ENCODE data around the gene AP4S1. TPM values are rescaled to one million over a fixed set of nuclear protein-coding genes. Genes with fewer than 3 reads are reported as not detected.
"Not testable (repeated sequence)": the region's sequence is repeated elsewhere in the genome, so short reads cannot be mapped to it uniquely, and the experiment has no call there.

The AP4S1 gene, protein sequence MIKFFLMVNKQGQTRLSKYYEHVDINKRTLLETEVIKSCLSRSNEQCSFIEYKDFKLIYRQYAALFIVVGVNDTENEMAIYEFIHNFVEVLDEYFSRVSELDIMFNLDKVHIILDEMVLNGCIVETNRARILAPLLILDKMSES
- polyA plus RNA-seq (2013): 17.5 TPM

DNA sequence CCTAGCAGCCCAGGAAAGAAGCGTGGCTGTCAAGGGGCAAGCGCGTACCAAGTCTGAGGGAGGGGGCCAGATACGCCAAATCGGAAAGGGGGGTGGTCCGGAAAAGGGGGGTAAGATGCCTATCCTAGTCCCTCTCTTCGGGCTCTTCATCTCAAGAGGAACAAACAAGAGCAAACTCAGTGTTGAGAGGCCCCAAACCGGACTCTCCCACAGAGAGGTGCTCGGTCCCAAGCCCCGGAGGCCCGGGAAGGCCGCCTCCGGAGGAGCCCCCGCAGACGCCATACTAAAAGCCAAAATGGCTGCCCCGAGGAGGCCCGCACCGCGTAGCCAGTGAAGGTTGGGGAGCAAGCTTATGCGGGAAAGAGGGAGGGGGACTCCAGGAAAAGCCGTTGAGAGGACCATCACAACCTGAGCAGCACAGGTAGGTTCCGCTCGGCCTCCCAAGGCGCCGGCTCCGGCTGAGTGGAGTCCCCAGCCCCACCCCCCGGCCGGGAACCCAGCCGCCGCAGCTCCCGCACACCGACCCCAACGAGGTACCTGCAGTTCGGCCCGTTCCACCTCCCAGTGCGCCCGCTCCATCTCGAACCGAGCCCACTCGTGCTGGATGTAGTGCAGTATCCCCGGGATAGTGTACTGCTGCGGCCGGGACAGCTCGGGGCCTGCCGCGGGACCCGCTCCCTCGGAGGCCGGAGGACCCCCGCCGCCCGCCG is at the start of gene AP4S1:
TSS of gene AP4S1 (plus strand) at position 283 of the 710 bp plus-strand sequence. CDS start 40,548 bp downstream, outside the sequence.
- CTCF ChIA-PET: interaction anchor here (0.8 to 1.6 kb wide), 3 partner anchors 12 to 75 kb away, joined by 3 to 5 read pairs (median 4); no protein-coding TSS in a partner anchor
- Histone ChIP-seq H3K36me3 (ENCODE audit: control insufficient read depth in 4 of 4, insufficient read depth in 4 of 4, low read length in 3 of 4) (peaks cover 4 to 16% (median 8%) of the 10 kb centered on the region in 4 experiments), H3K27ac (ENCODE audit: insufficient read depth in 1 of 2, low read depth in 1 of 2, low read length in 2 of 2, poor library complexity in 1 of 2, severe bottlenecking in 2 of 2) (peak within 1 kb of the TSS; percentile 89 to 96), H3K4me1 (ENCODE audit: control extremely low read depth in 1 of 4, control insufficient read depth in 4 of 4, insufficient read depth in 4 of 4, low read length in 3 of 4) (peaks cover 17 to 55% (median 21%) of the 10 kb centered on the region in 4 experiments), H3K4me3 (ENCODE audit: control insufficient read depth in 1 of 7, extremely low read depth in 1 of 7, insufficient read depth in 4 of 7, low read depth in 2 of 7, low read length in 6 of 7) (peak within 1 kb of the TSS; percentile 84 to 99 (median 98)), H3K27me3 (replicated peaks in 2 of 5; ENCODE audit: control insufficient read depth in 4 of 5, insufficient read depth in 5 of 5, low read length in 4 of 5) (no peaks in the 10 kb centered on the region), H3K9me3 (ENCODE audit: control extremely low read depth in 1 of 5, control insufficient read depth in 4 of 5, insufficient read depth in 2 of 5, low read depth in 1 of 5, low read length in 4 of 5) (no peaks in the 10 kb centered on the region)
- peak; percentile 32 to 63 (median 50) for DNase-seq
- WGBS (ENCODE audit: insufficient coverage): 0% methylated on average over 43 of the region's 53 CpGs
- POLR2A ChIA-PET: interaction anchor here (0.6 to 2.1 kb wide), 6 partner anchors 9 to 84 kb away, joined by 3 to 8 read pairs (median 6); no protein-coding TSS in a partner anchor

GRCh38 chr14:30977752-30978151 is 47.7 kb upstream of the AP4S1 start:
- no peak for DNase-seq

DNA sequence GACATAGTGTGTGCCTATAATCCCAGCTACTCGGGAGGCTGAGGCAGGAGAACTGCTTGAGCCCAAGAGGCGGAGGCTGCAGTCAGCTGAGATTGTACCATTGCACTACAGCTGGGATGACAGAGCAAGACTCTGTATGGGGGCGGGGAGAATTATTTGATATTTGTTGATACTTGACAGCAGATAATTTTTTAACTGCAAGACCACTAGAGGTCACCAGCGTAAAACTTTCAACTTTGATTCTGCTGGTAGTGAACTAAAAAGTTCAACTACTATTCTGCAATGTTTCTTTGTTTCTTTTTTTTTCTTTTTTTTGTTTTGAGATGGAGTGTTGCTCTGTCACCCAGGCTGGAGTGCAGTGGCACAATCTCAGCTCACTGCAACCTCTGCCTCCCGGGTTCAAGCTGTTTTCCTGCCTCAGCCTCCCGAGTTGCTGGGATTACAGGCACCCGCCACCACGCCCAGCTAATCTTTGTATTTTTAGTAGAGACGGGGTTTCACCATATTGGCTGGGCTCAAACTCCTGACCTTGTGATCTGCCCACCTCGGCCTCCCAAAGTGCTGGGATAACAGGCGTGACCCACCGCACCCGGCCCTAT is 45.2 kb upstream of the AP4S1 start:
- H3K27ac ChIP-seq (ENCODE audit: insufficient read depth in 1 of 2, low read depth in 1 of 2, low read length in 2 of 2, poor library complexity in 1 of 2, severe bottlenecking in 2 of 2); H3K9me3 ChIP-seq (ENCODE audit: control extremely low read depth in 1 of 5, control insufficient read depth in 4 of 5, insufficient read depth in 2 of 5, low read depth in 1 of 5, low read length in 4 of 5); POLR2A ChIA-PET; H3K4me3 ChIP-seq (ENCODE audit: control insufficient read depth in 1 of 7, extremely low read depth in 1 of 7, insufficient read depth in 4 of 7, low read depth in 2 of 7, low read length in 6 of 7); H3K36me3 ChIP-seq (ENCODE audit: control insufficient read depth in 4 of 4, insufficient read depth in 4 of 4, low read length in 3 of 4); H3K27me3 ChIP-seq (replicated peaks in 2 of 5; ENCODE audit: control insufficient read depth in 4 of 5, insufficient read depth in 5 of 5, low read length in 4 of 5): not testable (repeated sequence)
- CTCF ChIA-PET: interaction anchor here (1.2 to 4.8 kb wide), 10 partner anchors 9 to 107 kb away, joined by 3 to 28 read pairs (median 6); no protein-coding TSS in a partner anchor
- WGBS (ENCODE audit: insufficient coverage): 70% methylated on average over 7 of the region's 13 CpGs
- DNase-seq: peak; percentile 86 to 94 (median 92)
- peaks cover 0 to 11% (median 8%) of the 10 kb centered on the region in 4 experiments for H3K4me1 ChIP-seq (ENCODE audit: control extremely low read depth in 1 of 4, control insufficient read depth in 4 of 4, insufficient read depth in 4 of 4, low read length in 3 of 4)

More at GRCh38 chr14:30977752-30978151, 47.7 kb upstream of the AP4S1 start:
- Histone ChIP-seq H3K27me3 (replicated peaks in 2 of 5; ENCODE audit: control insufficient read depth in 4 of 5, insufficient read depth in 5 of 5, low read length in 4 of 5) (no peaks in the 10 kb centered on the region), H3K36me3 (ENCODE audit: control insufficient read depth in 4 of 4, insufficient read depth in 4 of 4, low read length in 3 of 4) (no peaks in the 10 kb centered on the region), H3K4me1 (ENCODE audit: control extremely low read depth in 1 of 4, control insufficient read depth in 4 of 4, insufficient read depth in 4 of 4, low read length in 3 of 4) (peaks cover 0 to 7% (median 6%) of the 10 kb centered on the region in 4 experiments), H3K9me3 (ENCODE audit: control extremely low read depth in 1 of 5, control insufficient read depth in 4 of 5, insufficient read depth in 2 of 5, low read depth in 1 of 5, low read length in 4 of 5) (no peaks in the 10 kb centered on the region), H3K27ac (ENCODE audit: insufficient read depth in 1 of 2, low read depth in 1 of 2, low read length in 2 of 2, poor library complexity in 1 of 2, severe bottlenecking in 2 of 2) (no peak overlapping the region), H3K4me3 (ENCODE audit: control insufficient read depth in 1 of 7, extremely low read depth in 1 of 7, insufficient read depth in 4 of 7, low read depth in 2 of 7, low read length in 6 of 7) (no peak overlapping the region)
- WGBS (ENCODE audit: insufficient coverage): no CpG with 5 or more reads among the region's 2 CpGs
- ChIA-PET POLR2A (no interaction called here), CTCF (interaction anchor here (0.8 to 3.3 kb wide), 4 partner anchors 93 to 123 kb away, joined by 3 to 14 read pairs (median 8); no protein-coding TSS in a partner anchor)

DNA sequence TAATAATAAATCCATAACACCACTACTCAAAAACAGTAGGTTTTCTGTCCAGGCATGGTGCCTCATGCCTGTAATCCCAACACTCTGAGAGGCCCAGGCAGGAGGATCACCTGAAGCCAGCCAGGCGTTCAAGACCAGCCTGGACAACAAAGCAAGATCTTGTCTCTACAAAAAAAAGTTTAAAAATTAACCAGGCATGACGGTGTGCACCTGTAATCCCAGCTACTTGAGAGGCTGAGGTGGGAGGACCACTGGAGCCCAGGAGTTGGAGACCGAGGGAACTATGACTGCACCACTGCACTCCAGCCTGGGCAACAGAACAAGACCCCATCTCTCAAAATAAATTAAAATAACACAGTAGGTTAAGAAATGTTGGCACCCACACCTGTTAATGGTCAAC is 44.5 kb upstream of the AP4S1 start:
- POLR2A ChIA-PET: interaction anchor here (0.6 kb wide), 1 partner anchor 12 kb away, joined by 3 read pairs; no protein-coding TSS in a partner anchor
- no peaks in the 10 kb centered on the region for H3K27me3 ChIP-seq (replicated peaks in 2 of 5; ENCODE audit: control insufficient read depth in 4 of 5, insufficient read depth in 5 of 5, low read length in 4 of 5)
- H3K9me3 ChIP-seq (ENCODE audit: control extremely low read depth in 1 of 5, control insufficient read depth in 4 of 5, insufficient read depth in 2 of 5, low read depth in 1 of 5, low read length in 4 of 5): no peaks in the 10 kb centered on the region
- no peak overlapping the region for H3K4me3 ChIP-seq (ENCODE audit: control insufficient read depth in 1 of 7, extremely low read depth in 1 of 7, insufficient read depth in 4 of 7, low read depth in 2 of 7, low read length in 6 of 7)
- CTCF ChIA-PET: interaction anchor here (0.8 to 4.8 kb wide), 14 partner anchors 10 to 116 kb away, joined by 3 to 28 read pairs (median 4); no protein-coding TSS in a partner anchor
- WGBS (ENCODE audit: insufficient coverage): 83% methylated on average over 2 of the region's 3 CpGs
- no peak for DNase-seq
- peak overlapping the region in 1 of 2 experiments; percentile 43 for H3K27ac ChIP-seq (ENCODE audit: insufficient read depth in 1 of 2, low read depth in 1 of 2, low read length in 2 of 2, poor library complexity in 1 of 2, severe bottlenecking in 2 of 2)
- H3K36me3 ChIP-seq (ENCODE audit: control insufficient read depth in 4 of 4, insufficient read depth in 4 of 4, low read length in 3 of 4): no peaks in the 10 kb centered on the region
- H3K4me1 ChIP-seq (ENCODE audit: control extremely low read depth in 1 of 4, control insufficient read depth in 4 of 4, insufficient read depth in 4 of 4, low read length in 3 of 4): peaks cover 0 to 11% (median 8%) of the 10 kb centered on the region in 4 experiments

GRCh38 chr14:30982533-30982932 is 42.9 kb upstream of the AP4S1 start:
- POLR2A ChIA-PET: interaction anchor here (0.8 to 1.9 kb wide), 2 partner anchors 44 to 467 kb away, joined by 3 to 8 read pairs; partner anchors contain the start of genes AP4S1 and STRN3
- WGBS (ENCODE audit: insufficient coverage): 10% methylated on average over 4 of the region's 7 CpGs

GRCh38 chr14:30983858-30984257 is 41.6 kb upstream of the AP4S1 start:
- CTCF ChIA-PET: interaction anchor here (1.3 to 4.8 kb wide), 3 partner anchors 10 to 99 kb away, joined by 4 to 28 read pairs (median 6); partner anchors contain the start of gene STRN3
- Histone ChIP-seq H3K9me3 (ENCODE audit: control extremely low read depth in 1 of 5, control insufficient read depth in 4 of 5, insufficient read depth in 2 of 5, low read depth in 1 of 5, low read length in 4 of 5) (no peaks in the 10 kb centered on the region), H3K4me3 (ENCODE audit: control insufficient read depth in 1 of 7, extremely low read depth in 1 of 7, insufficient read depth in 4 of 7, low read depth in 2 of 7, low read length in 6 of 7) (no peak overlapping the region), H3K27me3 (replicated peaks in 2 of 5; ENCODE audit: control insufficient read depth in 4 of 5, insufficient read depth in 5 of 5, low read length in 4 of 5) (no peaks in the 10 kb centered on the region), H3K27ac (ENCODE audit: insufficient read depth in 1 of 2, low read depth in 1 of 2, low read length in 2 of 2, poor library complexity in 1 of 2, severe bottlenecking in 2 of 2) (no peak overlapping the region), H3K4me1 (ENCODE audit: control extremely low read depth in 1 of 4, control insufficient read depth in 4 of 4, insufficient read depth in 4 of 4, low read length in 3 of 4) (peaks cover 0 to 11% (median 8%) of the 10 kb centered on the region in 4 experiments), H3K36me3 (ENCODE audit: control insufficient read depth in 4 of 4, insufficient read depth in 4 of 4, low read length in 3 of 4) (no peaks in the 10 kb centered on the region)
- POLR2A ChIA-PET: interaction anchor here (1.9 kb wide), 1 partner anchor 42 kb away, joined by 8 read pairs; the partner anchor contains the start of genes AP4S1 and STRN3
- no peak for DNase-seq
- WGBS (ENCODE audit: insufficient coverage): no CpG with 5 or more reads among the region's 2 CpGs

More at GRCh38 chr14:30982533-30982932, 42.9 kb upstream of the AP4S1 start:
- Histone ChIP-seq H3K4me1 (ENCODE audit: control extremely low read depth in 1 of 4, control insufficient read depth in 4 of 4, insufficient read depth in 4 of 4, low read length in 3 of 4) (peaks cover 0 to 11% (median 8%) of the 10 kb centered on the region in 4 experiments), H3K36me3 (ENCODE audit: control insufficient read depth in 4 of 4, insufficient read depth in 4 of 4, low read length in 3 of 4) (no peaks in the 10 kb centered on the region), H3K9me3 (ENCODE audit: control extremely low read depth in 1 of 5, control insufficient read depth in 4 of 5, insufficient read depth in 2 of 5, low read depth in 1 of 5, low read length in 4 of 5) (no peaks in the 10 kb centered on the region), H3K27ac (ENCODE audit: insufficient read depth in 1 of 2, low read depth in 1 of 2, low read length in 2 of 2, poor library complexity in 1 of 2, severe bottlenecking in 2 of 2) (peak overlapping the region in 1 of 2 experiments; percentile 26), H3K27me3 (replicated peaks in 2 of 5; ENCODE audit: control insufficient read depth in 4 of 5, insufficient read depth in 5 of 5, low read length in 4 of 5) (no peaks in the 10 kb centered on the region), H3K4me3 (ENCODE audit: control insufficient read depth in 1 of 7, extremely low read depth in 1 of 7, insufficient read depth in 4 of 7, low read depth in 2 of 7, low read length in 6 of 7) (peak overlapping the region in 1 of 7 experiments; percentile 52)
- CTCF ChIA-PET: interaction anchor here (1.1 to 4.8 kb wide), 8 partner anchors 9 to 148 kb away, joined by 3 to 28 read pairs (median 4); no protein-coding TSS in a partner anchor
- DNase-seq: peak; percentile 49 to 82 (median 72)
